ENCODE measurements around the gene DLEC1.

DLEC1 gene

DNA sequence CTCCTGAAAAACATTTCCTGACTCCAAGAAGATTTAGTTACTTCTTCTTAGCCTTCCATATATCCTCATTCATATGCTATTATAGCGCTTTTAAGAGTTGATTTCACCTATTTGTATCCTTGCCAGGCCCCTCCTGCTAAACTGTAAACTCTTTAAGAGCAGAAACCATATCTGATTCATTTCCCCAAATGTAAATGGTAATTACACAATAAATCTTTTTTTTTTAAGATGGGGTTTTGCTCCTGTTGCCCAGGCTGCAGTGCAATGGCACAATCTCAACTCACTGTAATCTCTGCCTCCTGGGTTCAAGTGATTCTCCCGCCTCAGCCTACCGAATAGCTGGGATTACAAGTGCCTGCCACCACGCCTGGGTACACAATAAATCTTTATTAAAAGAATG is 4.5 kb downstream of the DLEC1 start:
- no peak overlapping the region for H3K27ac ChIP-seq (ENCODE audit: poor library complexity, severe bottlenecking)
- no peak overlapping the region for H3K4me3 ChIP-seq (ENCODE audit: severe bottlenecking)
- ATAC-seq (ENCODE audit: low read depth) (no peak), DNase-seq (ENCODE audit: low spot score) (no peak)
- TF ChIP-seq CTCF (IDR thresholded peaks at IDR 0.05; ENCODE audit: poor library complexity, severe bottlenecking), result no peak
- H3K27me3 ChIP-seq (ENCODE audit: insufficient read depth, poor library complexity, severe bottlenecking), result no peaks in the 10 kb centered on the region
- peaks cover 14% of the 10 kb centered on the region for H3K4me1 ChIP-seq (ENCODE audit: insufficient read depth, poor library complexity, severe bottlenecking)
- no peaks in the 10 kb centered on the region for H3K36me3 ChIP-seq (ENCODE audit: low read depth)
- H3K9me3 ChIP-seq (ENCODE audit: severe bottlenecking), result no peaks in the 10 kb centered on the region

GRCh38 chr3:38046027-38046426 is 7.0 kb downstream of the DLEC1 start:
- Histone ChIP-seq H3K4me3 (ENCODE audit: severe bottlenecking) (no peak overlapping the region), H3K4me1 (ENCODE audit: insufficient read depth, poor library complexity, severe bottlenecking) (peaks cover 5% of the 10 kb centered on the region), H3K27ac (ENCODE audit: poor library complexity, severe bottlenecking) (no peak overlapping the region), H3K36me3 (ENCODE audit: low read depth) (no peaks in the 10 kb centered on the region), H3K9me3 (ENCODE audit: severe bottlenecking) (no peaks in the 10 kb centered on the region), H3K27me3 (ENCODE audit: insufficient read depth, poor library complexity, severe bottlenecking) (no peaks in the 10 kb centered on the region)
- no peak for DNase-seq (ENCODE audit: low spot score)
- no peak for ATAC-seq (ENCODE audit: low read depth)
- no peak for TF ChIP-seq CTCF (IDR thresholded peaks at IDR 0.05; ENCODE audit: poor library complexity, severe bottlenecking)

- Histone ChIP-seq H3K27me3 (ENCODE audit: insufficient read depth, poor library complexity, severe bottlenecking) (no peaks in the 10 kb centered on the region), H3K9me3 (ENCODE audit: severe bottlenecking) (no peaks in the 10 kb centered on the region), H3K4me3 (ENCODE audit: severe bottlenecking) (no peak overlapping the region), H3K36me3 (ENCODE audit: low read depth) (no peaks in the 10 kb centered on the region), H3K27ac (ENCODE audit: poor library complexity, severe bottlenecking) (no peak overlapping the region), H3K4me1 (ENCODE audit: insufficient read depth, poor library complexity, severe bottlenecking) (no peaks in the 10 kb centered on the region)
- no peak for DNase-seq (ENCODE audit: low spot score)
- TF ChIP-seq CTCF (IDR thresholded peaks at IDR 0.05; ENCODE audit: poor library complexity, severe bottlenecking), result no peak
- ATAC-seq (ENCODE audit: low read depth), result no peak
Measured at GRCh38 chr3:38046821-38047220, 7.8 kb downstream of the DLEC1 start.

DNA sequence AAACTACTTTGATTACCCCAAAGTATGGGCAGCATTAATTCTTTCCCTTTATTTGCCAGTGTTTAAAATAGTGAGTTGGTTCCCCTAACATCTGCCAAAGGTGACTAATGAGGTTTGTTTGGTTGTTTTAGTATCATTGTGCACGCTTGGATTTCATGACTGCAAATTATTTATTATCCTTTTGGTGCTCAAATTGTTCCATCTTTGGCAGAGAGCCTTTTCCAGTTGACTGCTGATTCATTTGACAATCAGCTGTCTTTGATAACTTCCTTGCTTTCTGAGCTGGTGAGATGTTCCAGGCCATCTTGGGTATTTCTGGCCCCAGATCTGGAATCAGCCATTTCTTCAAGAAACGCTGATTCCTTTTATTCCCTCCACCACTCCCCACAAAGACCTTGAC is 8.9 kb downstream of the DLEC1 start:
- H3K9me3 ChIP-seq (ENCODE audit: severe bottlenecking), result no peaks in the 10 kb centered on the region
- no peaks in the 10 kb centered on the region for H3K27me3 ChIP-seq (ENCODE audit: insufficient read depth, poor library complexity, severe bottlenecking)
- H3K4me1 ChIP-seq (ENCODE audit: insufficient read depth, poor library complexity, severe bottlenecking), result no peaks in the 10 kb centered on the region
- ATAC-seq (ENCODE audit: low read depth), result no peak
- H3K27ac ChIP-seq (ENCODE audit: poor library complexity, severe bottlenecking), result no peak overlapping the region
- H3K36me3 ChIP-seq (ENCODE audit: low read depth), result no peaks in the 10 kb centered on the region
- no peak for DNase-seq (ENCODE audit: low spot score)
- TF ChIP-seq CTCF (IDR thresholded peaks at IDR 0.05; ENCODE audit: poor library complexity, severe bottlenecking), result no peak
- H3K4me3 ChIP-seq (ENCODE audit: severe bottlenecking), result no peak overlapping the region

- H3K27me3 ChIP-seq (ENCODE audit: insufficient read depth, poor library complexity, severe bottlenecking), result no peaks in the 10 kb centered on the region
- no peak for DNase-seq (ENCODE audit: low spot score)
- no peak overlapping the region for H3K27ac ChIP-seq (ENCODE audit: poor library complexity, severe bottlenecking)
- ATAC-seq (ENCODE audit: low read depth), result no peak
- no peaks in the 10 kb centered on the region for H3K9me3 ChIP-seq (ENCODE audit: severe bottlenecking)
- no peak overlapping the region for H3K4me3 ChIP-seq (ENCODE audit: severe bottlenecking)
- TF ChIP-seq CTCF (IDR thresholded peaks at IDR 0.05; ENCODE audit: poor library complexity, severe bottlenecking), result no peak
- no peaks in the 10 kb centered on the region for H3K4me1 ChIP-seq (ENCODE audit: insufficient read depth, poor library complexity, severe bottlenecking)
- H3K36me3 ChIP-seq (ENCODE audit: low read depth), result no peaks in the 10 kb centered on the region
Measured at GRCh38 chr3:38049358-38050126, 10.5 kb downstream of the DLEC1 start.
